Chondrocyte (in vitro differentiated cells): ENCODE data around the gene LRBA. TPM values are rescaled to one million over a fixed set of nuclear protein-coding genes. Genes with fewer than 3 reads are reported as not detected.

ENCODE experiments used
- DNase-seq: peaks from one replicate; pipeline ENCODE4 v3.0.0; 2021; ENCODE audit warnings: mixed read lengths, low spot score
- H3K27ac Mint-ChIP-seq: one replicate; pipeline ENCODE4 v1.8.0; 2021; ENCODE audit warnings: mild to moderate bottlenecking, moderate library complexity, mixed read lengths; ENCODE audit not compliant: unreplicated experiment
- H3K27me3 Mint-ChIP-seq: 2 replicates; pipeline ENCODE4 v1.8.0; 2021; ENCODE audit warnings: low read depth, mixed read lengths
- H3K36me3 Mint-ChIP-seq: 2 replicates; pipeline ENCODE4 v1.8.0; 2021; ENCODE audit warnings: low read depth, mixed read lengths
- H3K4me1 Mint-ChIP-seq: 2 replicates; pipeline ENCODE4 v1.8.0; 2021; ENCODE audit warnings: low read depth, mild to moderate bottlenecking, mixed read lengths
- H3K4me3 Mint-ChIP-seq: one replicate; pipeline ENCODE4 v1.8.0; 2021; ENCODE audit warnings: mild to moderate bottlenecking, moderate library complexity, mixed read lengths; ENCODE audit not compliant: unreplicated experiment
- H3K9me3 Mint-ChIP-seq: 2 replicates; pipeline ENCODE4 v1.8.0; 2021; ENCODE audit warnings: low read depth, mixed read lengths
- total RNA-seq: library from RNA; stranded (reverse); gene quantifications from 3 replicates; pipeline ENCODE4 v1.2.1, GENCODE V29; 2021
- TF ChIP-seq, protein P1 (sequence below): fragments of 200-600 bp; sonication (generic); IDR thresholded peaks from 2 replicates; pipeline ENCODE4 v1.5.0; 2021; ENCODE audit warnings: antibody characterized with exemption, mild to moderate bottlenecking, moderate library complexity

LRBA gene
- total RNA-seq, 1 donor from 2014 or later = 19.7 TPM

DNA sequence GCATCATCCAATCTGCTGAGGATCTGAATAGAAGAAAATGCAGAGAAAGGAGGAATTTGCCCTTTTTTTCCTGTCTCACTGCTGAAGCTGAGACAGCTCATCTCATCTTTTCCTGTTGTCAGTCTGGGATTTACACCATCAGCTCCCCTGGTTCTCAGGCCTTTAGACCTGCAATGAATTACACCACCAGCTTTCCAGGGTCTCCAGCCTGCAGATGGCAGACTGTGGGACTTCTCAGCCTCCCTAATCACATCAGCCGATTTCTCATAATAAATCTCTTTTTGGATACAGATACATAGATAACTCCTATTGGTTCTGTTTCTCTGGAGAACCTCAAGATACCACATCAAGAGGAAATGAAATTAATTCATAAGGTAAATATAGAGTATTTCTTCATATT lies 567.7 kb downstream of the LRBA start:
- TF ChIP-seq, protein P1, sequence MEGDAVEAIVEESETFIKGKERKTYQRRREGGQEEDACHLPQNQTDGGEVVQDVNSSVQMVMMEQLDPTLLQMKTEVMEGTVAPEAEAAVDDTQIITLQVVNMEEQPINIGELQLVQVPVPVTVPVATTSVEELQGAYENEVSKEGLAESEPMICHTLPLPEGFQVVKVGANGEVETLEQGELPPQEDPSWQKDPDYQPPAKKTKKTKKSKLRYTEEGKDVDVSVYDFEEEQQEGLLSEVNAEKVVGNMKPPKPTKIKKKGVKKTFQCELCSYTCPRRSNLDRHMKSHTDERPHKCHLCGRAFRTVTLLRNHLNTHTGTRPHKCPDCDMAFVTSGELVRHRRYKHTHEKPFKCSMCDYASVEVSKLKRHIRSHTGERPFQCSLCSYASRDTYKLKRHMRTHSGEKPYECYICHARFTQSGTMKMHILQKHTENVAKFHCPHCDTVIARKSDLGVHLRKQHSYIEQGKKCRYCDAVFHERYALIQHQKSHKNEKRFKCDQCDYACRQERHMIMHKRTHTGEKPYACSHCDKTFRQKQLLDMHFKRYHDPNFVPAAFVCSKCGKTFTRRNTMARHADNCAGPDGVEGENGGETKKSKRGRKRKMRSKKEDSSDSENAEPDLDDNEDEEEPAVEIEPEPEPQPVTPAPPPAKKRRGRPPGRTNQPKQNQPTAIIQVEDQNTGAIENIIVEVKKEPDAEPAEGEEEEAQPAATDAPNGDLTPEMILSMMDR = no peak
- no peaks in the 10 kb centered on the region for H3K27me3 Mint-ChIP-seq
- peak overlapping the region; percentile 34 for H3K27ac Mint-ChIP-seq
- DNase-seq = no peak
- peaks cover 3% of the 10 kb centered on the region for H3K9me3 Mint-ChIP-seq
- H3K4me3 Mint-ChIP-seq = no peak overlapping the region
- peaks cover 2% of the 10 kb centered on the region for H3K36me3 Mint-ChIP-seq
- no peaks in the 10 kb centered on the region for H3K4me1 Mint-ChIP-seq

DNA sequence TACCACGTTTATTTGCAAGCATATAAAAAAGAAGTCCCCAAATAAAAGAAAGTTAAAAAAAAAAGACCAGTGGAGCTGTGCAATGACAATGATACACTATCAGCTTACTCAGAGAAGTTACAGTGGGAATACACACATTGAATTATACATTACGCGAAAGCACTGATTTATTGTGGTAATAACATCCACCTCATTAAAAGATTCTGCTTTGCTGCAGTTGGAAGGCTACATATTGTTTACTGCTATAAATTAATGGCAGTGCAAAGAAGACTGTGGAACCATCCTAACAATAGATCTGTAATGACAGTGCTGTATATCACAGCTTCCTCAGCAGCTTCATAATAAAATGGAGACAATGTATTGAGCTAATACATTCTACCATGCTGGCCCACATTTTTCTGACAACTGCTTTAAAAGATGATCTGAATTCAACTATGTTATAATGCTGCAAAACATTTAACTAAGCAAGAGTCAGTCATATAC lies 575.6 kb downstream of the LRBA start:
- TF ChIP-seq, protein P1 = no peak
- peaks cover 6% of the 10 kb centered on the region for H3K36me3 Mint-ChIP-seq
- no peaks in the 10 kb centered on the region for H3K4me1 Mint-ChIP-seq
- DNase-seq = no peak
- no peaks in the 10 kb centered on the region for H3K27me3 Mint-ChIP-seq
- no peak overlapping the region for H3K4me3 Mint-ChIP-seq
- no peaks in the 10 kb centered on the region for H3K9me3 Mint-ChIP-seq
- no peak overlapping the region for H3K27ac Mint-ChIP-seq

DNA sequence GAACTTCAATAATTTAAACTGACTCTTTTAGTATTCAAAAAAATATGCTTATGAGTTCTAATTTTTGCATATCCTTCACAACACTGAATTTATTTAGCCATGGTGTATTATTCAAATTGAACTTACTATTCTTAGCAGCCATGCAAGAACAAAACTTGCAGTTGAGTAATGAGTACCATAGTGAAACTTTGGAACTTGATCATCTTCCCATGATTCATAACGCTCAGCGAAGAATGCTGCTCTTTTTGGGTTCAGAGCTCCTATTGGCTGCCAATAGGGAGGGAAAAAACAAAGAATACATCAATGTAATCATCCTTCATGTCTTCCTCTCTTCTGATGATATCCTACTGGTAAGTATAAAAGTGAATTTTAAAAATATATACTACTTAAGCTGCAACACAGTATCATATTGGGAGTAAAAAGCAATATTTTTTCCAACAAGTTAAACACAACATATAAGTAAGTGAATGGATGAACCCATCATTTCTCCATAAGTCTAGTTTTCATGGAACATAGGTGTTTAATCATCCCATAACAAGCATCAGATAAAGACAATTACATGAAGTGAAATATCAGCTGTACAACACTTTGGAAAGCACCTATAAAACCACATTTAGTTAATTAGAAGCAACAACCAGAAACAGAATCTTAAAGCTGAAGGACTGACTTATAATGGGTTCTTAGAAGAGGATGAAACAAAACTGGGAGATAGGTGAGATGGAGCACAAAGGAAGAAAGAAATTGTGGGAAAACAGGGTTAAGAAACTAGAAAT lies 578.3 kb downstream of the LRBA start:
- Mint-ChIP-seq H3K9me3 (no peaks in the 10 kb centered on the region), H3K27ac (no peak overlapping the region), H3K4me1 (no peaks in the 10 kb centered on the region), H3K36me3 (peaks cover 6% of the 10 kb centered on the region), H3K27me3 (no peaks in the 10 kb centered on the region), H3K4me3 (no peak overlapping the region)
- DNase-seq = no peak
- TF ChIP-seq, protein P1 = no peak

DNA sequence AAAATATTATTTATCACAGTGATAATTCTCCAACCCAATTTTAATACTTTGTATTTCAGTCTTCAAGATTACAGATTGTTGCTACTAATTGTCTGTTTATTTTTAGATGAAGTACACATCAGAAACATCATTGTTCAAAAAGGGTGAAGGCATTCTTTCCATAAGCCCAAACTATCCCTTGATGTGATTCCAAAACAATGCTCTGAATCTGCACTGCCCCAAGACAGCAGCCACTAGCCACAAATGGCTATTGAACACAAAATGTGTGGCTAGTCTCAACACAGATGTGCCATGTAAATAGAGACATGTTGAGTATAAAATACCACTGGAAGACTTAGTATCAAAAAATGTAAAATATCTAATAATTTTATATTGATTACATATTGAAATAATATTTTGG lies 583.9 kb downstream of the LRBA start:
- TF ChIP-seq, protein P1 = no peak
- peaks cover 6% of the 10 kb centered on the region for H3K36me3 Mint-ChIP-seq
- no peak for DNase-seq
- H3K27me3 Mint-ChIP-seq = no peaks in the 10 kb centered on the region
- H3K4me1 Mint-ChIP-seq = no peaks in the 10 kb centered on the region
- H3K9me3 Mint-ChIP-seq = no peaks in the 10 kb centered on the region
- H3K27ac Mint-ChIP-seq = no peak overlapping the region
- H3K4me3 Mint-ChIP-seq = no peak overlapping the region

DNA sequence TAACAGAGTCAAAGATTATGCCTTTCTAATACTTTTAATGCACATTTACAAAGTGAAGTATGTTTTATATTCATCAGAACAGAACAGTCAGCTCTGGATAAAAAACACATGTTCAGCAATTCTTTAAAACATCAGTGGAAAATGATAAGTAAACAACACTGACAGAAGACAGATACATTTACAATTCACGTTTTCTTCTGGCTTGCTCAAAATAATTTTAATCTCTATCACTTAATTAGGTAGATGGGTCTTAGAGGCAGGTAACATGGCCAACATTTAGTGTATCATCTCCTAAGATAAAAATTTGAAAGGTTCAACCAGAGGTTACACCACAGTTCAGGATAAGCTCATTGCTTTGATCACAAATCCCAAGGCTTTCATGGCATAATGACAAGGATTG lies 589.9 kb downstream of the LRBA start:
- Mint-ChIP-seq H3K4me1 (no peaks in the 10 kb centered on the region), H3K4me3 (no peak overlapping the region), H3K9me3 (no peaks in the 10 kb centered on the region), H3K36me3 (peaks cover 6% of the 10 kb centered on the region), H3K27ac (no peak overlapping the region), H3K27me3 (no peaks in the 10 kb centered on the region)
- TF ChIP-seq, protein P1 = no peak
- no peak for DNase-seq
